Activated T-helper 17 cell treated with anti-CD3 and anti-CD28 coated beads, Interleukin-2, amount 50 U/mL, for 72 hours (primary cell): ENCODE results near the gene NAALADL2. TPM values are rescaled to one million over a fixed set of nuclear protein-coding genes. Genes with fewer than 3 reads are reported as not detected.

Experiments used
- ATAC-seq: fragments of 150-1000 bp; cut with Tn5 transposase; replicated peaks from 2 replicates; pipeline ENCODE4 v1.10.0; 2021; ENCODE audit warnings: mild to moderate bottlenecking, moderate library complexity
- H3K27ac Mint-ChIP-seq: one replicate; pipeline ENCODE4 v1.8.0; 2022; ENCODE audit warnings: mixed read lengths
- H3K27me3 Mint-ChIP-seq: one replicate; pipeline ENCODE4 v1.8.0; 2022; ENCODE audit warnings: mixed read lengths
- H3K36me3 Mint-ChIP-seq: one replicate; pipeline ENCODE4 v1.8.0; 2022; ENCODE audit warnings: low read depth, mild to moderate bottlenecking, mixed read lengths
- H3K4me1 Mint-ChIP-seq: one replicate; pipeline ENCODE4 v1.8.0; 2022; ENCODE audit warnings: mixed read lengths
- H3K4me3 Mint-ChIP-seq: one replicate; pipeline ENCODE4 v1.8.0; 2022; ENCODE audit warnings: mild to moderate bottlenecking, mixed read lengths
- H3K9me3 Mint-ChIP-seq: one replicate; pipeline ENCODE4 v1.8.0; 2022; ENCODE audit warnings: mixed read lengths
- total RNA-seq, 2 donors: library from RNA; stranded (reverse); gene quantifications; one replicate each; pipeline ENCODE4 v1.2.3, GENCODE V29; 2022

Gene NAALADL2
- total RNA-seq, 2 donors from 2014 or later = not detected

GRCh38 chr3:175662815-175663214 is 803.7 kb downstream of the NAALADL2 start:
- no peak for ATAC-seq
- H3K9me3 Mint-ChIP-seq = peaks cover 3% of the 10 kb centered on the region
- no peak overlapping the region for H3K27ac Mint-ChIP-seq
- H3K27me3 Mint-ChIP-seq = no peaks in the 10 kb centered on the region
- no peaks in the 10 kb centered on the region for H3K4me1 Mint-ChIP-seq
- no peak overlapping the region for H3K4me3 Mint-ChIP-seq
- H3K36me3 Mint-ChIP-seq = no peaks in the 10 kb centered on the region

- Mint-ChIP-seq H3K4me3 (no peak overlapping the region), H3K4me1 (no peaks in the 10 kb centered on the region), H3K27ac (no peak overlapping the region), H3K9me3 (no peaks in the 10 kb centered on the region), H3K27me3 (no peaks in the 10 kb centered on the region), H3K36me3 (no peaks in the 10 kb centered on the region)
- ATAC-seq = no peak
Measured at GRCh38 chr3:175664911-175665310, 805.8 kb downstream of the NAALADL2 start.

GRCh38 chr3:175668300-175668699 is 809.2 kb downstream of the NAALADL2 start:
- no peaks in the 10 kb centered on the region for H3K4me1 Mint-ChIP-seq
- no peaks in the 10 kb centered on the region for H3K36me3 Mint-ChIP-seq
- H3K27ac Mint-ChIP-seq = no peak overlapping the region
- H3K27me3 Mint-ChIP-seq = no peaks in the 10 kb centered on the region
- no peaks in the 10 kb centered on the region for H3K9me3 Mint-ChIP-seq
- ATAC-seq = no peak
- no peak overlapping the region for H3K4me3 Mint-ChIP-seq

- Mint-ChIP-seq H3K27me3 (no peaks in the 10 kb centered on the region), H3K4me1 (no peaks in the 10 kb centered on the region), H3K4me3 (no peak overlapping the region), H3K27ac (no peak overlapping the region), H3K36me3 (no peaks in the 10 kb centered on the region), H3K9me3 (no peaks in the 10 kb centered on the region)
- ATAC-seq = no peak
Measured at GRCh38 chr3:175670557-175670956, 811.4 kb downstream of the NAALADL2 start.

- Mint-ChIP-seq H3K36me3 (no peaks in the 10 kb centered on the region), H3K4me1 (no peaks in the 10 kb centered on the region), H3K27ac (no peak overlapping the region), H3K9me3 (peaks cover 3% of the 10 kb centered on the region), H3K27me3 (no peaks in the 10 kb centered on the region), H3K4me3 (no peak overlapping the region)
- no peak for ATAC-seq
Measured at GRCh38 chr3:175672119-175672689, 813.1 kb downstream of the NAALADL2 start.

GRCh38 chr3:175679568-175679967 is 820.4 kb downstream of the NAALADL2 start:
- H3K4me1 Mint-ChIP-seq = no peaks in the 10 kb centered on the region
- no peaks in the 10 kb centered on the region for H3K36me3 Mint-ChIP-seq
- peaks cover 3% of the 10 kb centered on the region for H3K9me3 Mint-ChIP-seq
- no peak overlapping the region for H3K4me3 Mint-ChIP-seq
- no peaks in the 10 kb centered on the region for H3K27me3 Mint-ChIP-seq
- H3K27ac Mint-ChIP-seq = no peak overlapping the region
- no peak for ATAC-seq

GRCh38 chr3:175692256-175692655 is 833.1 kb downstream of the NAALADL2 start:
- Mint-ChIP-seq H3K4me3 (no peak overlapping the region), H3K9me3 (peaks cover 3% of the 10 kb centered on the region), H3K36me3 (no peaks in the 10 kb centered on the region), H3K27ac (no peak overlapping the region), H3K27me3 (no peaks in the 10 kb centered on the region), H3K4me1 (no peaks in the 10 kb centered on the region)
- ATAC-seq = no peak

- Mint-ChIP-seq H3K27ac (no peak overlapping the region), H3K4me3 (no peak overlapping the region), H3K4me1 (no peaks in the 10 kb centered on the region), H3K27me3 (no peaks in the 10 kb centered on the region), H3K9me3 (no peaks in the 10 kb centered on the region), H3K36me3 (no peaks in the 10 kb centered on the region)
- ATAC-seq = no peak
Measured at GRCh38 chr3:175695251-175695650, 836.1 kb downstream of the NAALADL2 start.

- no peaks in the 10 kb centered on the region for H3K4me1 Mint-ChIP-seq
- peaks cover 10% of the 10 kb centered on the region for H3K9me3 Mint-ChIP-seq
- H3K27me3 Mint-ChIP-seq = no peaks in the 10 kb centered on the region
- H3K27ac Mint-ChIP-seq = no peak overlapping the region
- no peak overlapping the region for H3K4me3 Mint-ChIP-seq
- ATAC-seq = no peak
- H3K36me3 Mint-ChIP-seq = no peaks in the 10 kb centered on the region
Measured at GRCh38 chr3:175702956-175703355, 843.8 kb downstream of the NAALADL2 start.

- Mint-ChIP-seq H3K4me1 (no peaks in the 10 kb centered on the region), H3K27me3 (no peaks in the 10 kb centered on the region), H3K4me3 (no peak overlapping the region), H3K36me3 (no peaks in the 10 kb centered on the region), H3K9me3 (peaks cover 12% of the 10 kb centered on the region), H3K27ac (no peak overlapping the region)
- ATAC-seq = no peak
Measured at GRCh38 chr3:175704366-175705055, 845.4 kb downstream of the NAALADL2 start.

GRCh38 chr3:175713268-175713667 is 854.1 kb downstream of the NAALADL2 start:
- peaks cover 7% of the 10 kb centered on the region for H3K9me3 Mint-ChIP-seq
- H3K27me3 Mint-ChIP-seq = no peaks in the 10 kb centered on the region
- H3K4me1 Mint-ChIP-seq = no peaks in the 10 kb centered on the region
- H3K4me3 Mint-ChIP-seq = no peak overlapping the region
- H3K36me3 Mint-ChIP-seq = no peaks in the 10 kb centered on the region
- H3K27ac Mint-ChIP-seq = no peak overlapping the region
- ATAC-seq = no peak

- peaks cover 3% of the 10 kb centered on the region for H3K9me3 Mint-ChIP-seq
- no peaks in the 10 kb centered on the region for H3K36me3 Mint-ChIP-seq
- ATAC-seq = no peak
- no peak overlapping the region for H3K27ac Mint-ChIP-seq
- no peaks in the 10 kb centered on the region for H3K27me3 Mint-ChIP-seq
- no peaks in the 10 kb centered on the region for H3K4me1 Mint-ChIP-seq
- H3K4me3 Mint-ChIP-seq = no peak overlapping the region
Measured at GRCh38 chr3:175716446-175716845, 857.3 kb downstream of the NAALADL2 start.

- Mint-ChIP-seq H3K4me1 (no peaks in the 10 kb centered on the region), H3K27me3 (no peaks in the 10 kb centered on the region), H3K27ac (no peak overlapping the region), H3K4me3 (no peak overlapping the region), H3K36me3 (no peaks in the 10 kb centered on the region), H3K9me3 (peaks cover 5% of the 10 kb centered on the region)
- ATAC-seq = no peak
Measured at GRCh38 chr3:175726228-175726627, 867.1 kb downstream of the NAALADL2 start.

GRCh38 chr3:175728566-175728965 is 869.4 kb downstream of the NAALADL2 start:
- H3K36me3 Mint-ChIP-seq = no peaks in the 10 kb centered on the region
- no peak for ATAC-seq
- H3K4me3 Mint-ChIP-seq = no peak overlapping the region
- H3K27me3 Mint-ChIP-seq = no peaks in the 10 kb centered on the region
- no peak overlapping the region for H3K27ac Mint-ChIP-seq
- H3K9me3 Mint-ChIP-seq = peaks cover 4% of the 10 kb centered on the region
- no peaks in the 10 kb centered on the region for H3K4me1 Mint-ChIP-seq

- Mint-ChIP-seq H3K27me3 (no peaks in the 10 kb centered on the region), H3K36me3 (no peaks in the 10 kb centered on the region), H3K9me3 (no peaks in the 10 kb centered on the region), H3K27ac (no peak overlapping the region), H3K4me3 (no peak overlapping the region), H3K4me1 (no peaks in the 10 kb centered on the region)
- no peak for ATAC-seq
Measured at GRCh38 chr3:175729466-175729865, 870.3 kb downstream of the NAALADL2 start.
